A549 (cell line): ENCODE measurements around the gene ADH5. TPM values are rescaled to one million over a fixed set of nuclear protein-coding genes. Genes with fewer than 3 reads are reported as not detected.
A peak's percentile ranks its signal among the peaks of the same experiment; 100 is the strongest.

Source experiments
- ATAC-seq, 2 experiments: fragments of 200-7000 bp in 1 of 2; fragments of >200 bp in 1 of 2; cut with Nextera tagmentation in 1 of 2; cut with Tn5 transposase in 1 of 2; 3 replicates each; pipeline versions ENCODE4 v1.8.0 to v1.9.1; 2018 to 2020; ENCODE audit warnings: mild to moderate bottlenecking in 1 of 2, moderate library complexity in 1 of 2
- CTCF ChIA-PET: fragments of 300-600 bp; sonication (Branson Sonifier 250); formaldehyde crosslinking; extraction: SDS; loops from one replicate; lab custom pipeline; 2021; ENCODE audit warnings: antibody characterized with exemption, inconsistent platforms; lab: Yijun Ruan, JAX
- POLR2A ChIA-PET: fragments of 350-600 bp; formaldehyde crosslinking; extraction: SDS; loops from one replicate; lab custom pipeline; 2021; ENCODE audit warnings: antibody characterized with exemption, inconsistent platforms; lab: Yijun Ruan, JAX
- DNase-seq, 2 experiments: peaks; one replicate each; pipeline versions ENCODE4 v3.0.0 to v3.0.0-alpha.2; 2011 to 2016; ENCODE audit warnings: low read depth in 1 of 2, low spot score in 1 of 2
- FAIRE-seq: peaks from 2 replicates; lab custom pipeline; 2011; peaks lifted over from hg19 to GRCh38; lab: Jason Lieb, UNC
- H3K27ac ChIP-seq, 2 experiments: fragments of >200 bp; sonication (Bioruptor Twin); formaldehyde crosslinking; 3 replicates each; pipeline ENCODE4 v1.5.1; 2016 to 2017
- H3K4me1 ChIP-seq: fragments of >200 bp; sonication (Bioruptor Twin); formaldehyde crosslinking; 3 replicates; pipeline ENCODE4 v1.6.1; 2016
- H3K4me2 ChIP-seq: fragments of >200 bp; sonication (Bioruptor Twin); formaldehyde crosslinking; 3 replicates; pipeline ENCODE4 v1.6.1; 2016
- H3K4me3 ChIP-seq: fragments of >200 bp; sonication (Bioruptor Twin); formaldehyde crosslinking; 3 replicates; pipeline ENCODE4 v1.5.1; 2016
- H3K9me3 ChIP-seq: fragments of >200 bp; sonication (Bioruptor Twin); formaldehyde crosslinking; 3 replicates; pipeline ENCODE4 v1.6.1; 2016
- CEBPB ChIP-seq, 2 experiments: fragments of >200 bp in 1 of 2; sonication (Bioruptor Twin) in 1 of 2; formaldehyde crosslinking in 1 of 2; IDR thresholded peaks; 2 replicates each; pipeline ENCODE4 v1.6.1; 2012 to 2016
- FOXS1 ChIP-seq: fragments of 250-450 bp; sonication (Bioruptor Pico); IDR thresholded peaks from 2 replicates; pipeline ENCODE4 v1.5.0; 2020; ENCODE audit warnings: mild to moderate bottlenecking, moderate library complexity
- GATA3 ChIP-seq: IDR thresholded peaks from 2 replicates; pipeline ENCODE4 v1.6.1; 2012; ENCODE audit warnings: borderline replicate concordance
- HOXB13 ChIP-seq: fragments of 250-450 bp; sonication (Bioruptor Pico); IDR thresholded peaks from 2 replicates; pipeline ENCODE4 v1.5.0; 2020; ENCODE audit warnings: low read depth, mild to moderate bottlenecking, moderate library complexity
- HOXB5 ChIP-seq: fragments of 250-450 bp; sonication (Bioruptor Pico); IDR thresholded peaks from 2 replicates; pipeline ENCODE4 v1.5.0; 2020; ENCODE audit warnings: mild to moderate bottlenecking, moderate library complexity
- JUN ChIP-seq, 2 experiments: fragments of >200 bp; sonication (Bioruptor Twin); formaldehyde crosslinking; IDR thresholded peaks; 2 replicates in 1 of 2; 3 replicates in 1 of 2; pipeline ENCODE4 v1.6.1; 2016 to 2017
- KDM1A ChIP-seq: fragments of 200-600 bp; sonication (generic); IDR thresholded peaks from 2 replicates; pipeline ENCODE4 v1.6.1; 2016; ENCODE audit warnings: low read depth, mild to moderate bottlenecking
- KDM5A ChIP-seq: fragments of 200-600 bp; sonication (generic); IDR thresholded peaks from 2 replicates; pipeline ENCODE4 v1.6.1; 2016; ENCODE audit warnings: antibody characterized with exemption, mild to moderate bottlenecking
- MAZ ChIP-seq: fragments of 150-350 bp; IDR thresholded peaks from 2 replicates; pipeline ENCODE4 v1.6.1; 2014; ENCODE audit warnings: antibody characterized with exemption, low read depth, low read length, borderline replicate concordance
- MYC ChIP-seq: IDR thresholded peaks from 2 replicates; pipeline ENCODE4 v1.6.1; 2012; ENCODE audit warnings: mild to moderate bottlenecking, inconsistent platforms, low read length, improper control_type of control experiment, borderline replicate concordance
- RAD21 ChIP-seq, 2 experiments: fragments of >200 bp in 1 of 2; sonication (Bioruptor Twin) in 1 of 2; formaldehyde crosslinking in 1 of 2; IDR thresholded peaks in 1 of 2; conservative IDR thresholded peaks in 1 of 2; 2 replicates in 1 of 2; 3 replicates in 1 of 2; pipeline ENCODE4 v1.6.1; 2012 to 2018; ENCODE audit warnings: inconsistent platforms in 1 of 2
- RCOR1 ChIP-seq: fragments of 150-350 bp; IDR thresholded peaks from 2 replicates; pipeline ENCODE4 v1.6.1; 2014; ENCODE audit warnings: antibody characterized with exemption, low read length, low read depth
- TFCP2L1 ChIP-seq: fragments of 250-450 bp; sonication (Bioruptor Pico); IDR thresholded peaks from 2 replicates; pipeline ENCODE4 v1.5.0; 2021; ENCODE audit warnings: mild to moderate bottlenecking
- TP53 ChIP-seq: fragments of 250-450 bp; sonication (Bioruptor Pico); IDR thresholded peaks from 2 replicates; pipeline ENCODE4 v1.5.0; 2021; ENCODE audit warnings: mild to moderate bottlenecking, moderate library complexity
- ZC3H11A ChIP-seq: fragments of 450-650 bp; IDR thresholded peaks from 2 replicates; pipeline ENCODE4 v1.6.1; 2014; ENCODE audit warnings: antibody characterized with exemption, mild to moderate bottlenecking
- ZSCAN20 ChIP-seq: fragments of 250-450 bp; sonication (Bioruptor Pico); IDR thresholded peaks from 2 replicates; pipeline ENCODE4 v1.8.0; 2022; ENCODE audit warnings: mild to moderate bottlenecking, moderate library complexity
- WGBS: methylation state at CpG from one replicate; pipeline ENCODE4 v1.1.6; 2017; ENCODE audit errors: missing lambda C conversion rate; 5-methylcytosine and 5-hydroxymethylcytosine counted together
- polyA plus RNA-seq, 4 experiments: library from polyadenylated mRNA; depleted of rRNA in 3 of 4; stranded (reverse); fragments of >200 nt; fragmentation: RNase III in 1 of 4; extraction: RNeasy Plus Mini Kit Qiagen cat#74134 plus additional on column Dnase treatment in 1 of 4; gene quantifications; 2 replicates in 3 of 4; 3 replicates in 1 of 4; pipeline ENCODE4 v1.2.3, GENCODE V29; 2011 to 2017
- TF ChIP-seq, protein P1 (sequence below): IDR thresholded peaks from 2 replicates; pipeline ENCODE4 v1.6.1; 2012
- TF ChIP-seq, protein P2 (sequence below): fragments of 250-450 bp; sonication (Bioruptor Pico); IDR thresholded peaks from 2 replicates; pipeline ENCODE4 v1.5.0; 2020; ENCODE audit warnings: low read depth, mild to moderate bottlenecking, moderate library complexity
- TF ChIP-seq, protein P3 (sequence below): IDR thresholded peaks from 2 replicates; pipeline ENCODE4 v1.6.1; 2012
- TF ChIP-seq, protein P4 (sequence below): fragments of >200 bp; sonication (Bioruptor Twin); formaldehyde crosslinking; IDR thresholded peaks from 2 replicates; pipeline ENCODE4 v1.6.1; 2016
- TF ChIP-seq, protein P5 (sequence below): IDR thresholded peaks from 2 replicates; pipeline ENCODE4 v1.6.1; 2012; ENCODE audit warnings: low read depth, borderline replicate concordance
- TF ChIP-seq, protein P6 (sequence below): fragments of 450-650 bp; IDR thresholded peaks from 2 replicates; pipeline ENCODE4 v1.6.1; 2014; ENCODE audit warnings: antibody characterized with exemption

ADH5 gene
- polyA plus RNA-seq, 2 of the 4 experiments (the other 2 are of a cell fraction), result 124 to 152 TPM

DNA sequence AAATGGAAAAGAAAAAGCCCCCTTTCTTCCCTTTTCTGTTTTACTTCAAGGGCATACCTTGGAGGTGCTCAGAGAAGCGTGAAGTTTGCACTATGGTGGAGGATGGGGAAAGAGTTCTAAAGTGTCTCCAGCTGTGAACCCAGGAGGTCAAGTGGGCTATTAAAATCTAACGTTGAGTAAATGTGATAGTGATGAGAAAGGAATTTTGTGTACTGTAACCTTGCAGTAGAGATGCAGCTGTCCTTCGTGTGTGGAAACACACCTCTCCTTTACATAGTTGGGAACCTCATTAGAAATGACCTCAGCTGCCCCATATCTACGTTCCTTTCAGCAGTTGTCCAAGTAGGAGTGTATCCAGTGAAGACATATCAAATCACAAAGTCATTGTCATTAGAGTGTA lies 26.5 kb downstream of the ADH5 start:
- DNase-seq (peak in 1 of 2 experiments; percentile 4), FAIRE-seq (no peak), ATAC-seq (no peak; a peak in 1 of 6 replicates)
- POLR2A ChIA-PET, result no interaction called here
- TF ChIP-seq KDM1A (no peak), TP53 (CRISPR knock-in tag) (no peak), MAZ (no peak), HOXB5 (CRISPR knock-in tag) (no peak), CEBPB (IDR thresholded peaks at IDR 0.05) (no peak)
- TF ChIP-seq, protein P1, sequence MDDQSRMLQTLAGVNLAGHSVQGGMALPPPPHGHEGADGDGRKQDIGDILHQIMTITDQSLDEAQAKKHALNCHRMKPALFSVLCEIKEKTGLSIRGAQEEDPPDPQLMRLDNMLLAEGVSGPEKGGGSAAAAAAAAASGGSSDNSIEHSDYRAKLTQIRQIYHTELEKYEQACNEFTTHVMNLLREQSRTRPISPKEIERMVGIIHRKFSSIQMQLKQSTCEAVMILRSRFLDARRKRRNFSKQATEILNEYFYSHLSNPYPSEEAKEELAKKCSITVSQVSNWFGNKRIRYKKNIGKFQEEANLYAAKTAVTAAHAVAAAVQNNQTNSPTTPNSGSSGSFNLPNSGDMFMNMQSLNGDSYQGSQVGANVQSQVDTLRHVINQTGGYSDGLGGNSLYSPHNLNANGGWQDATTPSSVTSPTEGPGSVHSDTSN, result no peak
- TF ChIP-seq, protein P2, sequence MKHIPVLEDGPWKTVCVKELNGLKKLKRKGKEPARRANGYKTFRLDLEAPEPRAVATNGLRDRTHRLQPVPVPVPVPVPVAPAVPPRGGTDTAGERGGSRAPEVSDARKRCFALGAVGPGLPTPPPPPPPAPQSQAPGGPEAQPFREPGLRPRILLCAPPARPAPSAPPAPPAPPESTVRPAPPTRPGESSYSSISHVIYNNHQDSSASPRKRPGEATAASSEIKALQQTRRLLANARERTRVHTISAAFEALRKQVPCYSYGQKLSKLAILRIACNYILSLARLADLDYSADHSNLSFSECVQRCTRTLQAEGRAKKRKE, result no peak
- H3K9me3 ChIP-seq, result no peaks in the 10 kb centered on the region
- H3K4me3 ChIP-seq, result no peak overlapping the region
- peak overlapping the region; percentile 77 to 92; a peak in 5 of 6 replicates for H3K27ac ChIP-seq
- WGBS, result 26% methylated on average over 4 of the region's 4 CpGs
- H3K4me1 ChIP-seq, result peaks cover 46% of the 10 kb centered on the region
- CTCF ChIA-PET, result interaction anchor here (1.3 kb wide), 1 partner anchor 67 kb away, joined by 3 read pairs; the partner anchor contains the start of gene METAP1
- peak overlapping the region; percentile 60 for H3K4me2 ChIP-seq

DNA sequence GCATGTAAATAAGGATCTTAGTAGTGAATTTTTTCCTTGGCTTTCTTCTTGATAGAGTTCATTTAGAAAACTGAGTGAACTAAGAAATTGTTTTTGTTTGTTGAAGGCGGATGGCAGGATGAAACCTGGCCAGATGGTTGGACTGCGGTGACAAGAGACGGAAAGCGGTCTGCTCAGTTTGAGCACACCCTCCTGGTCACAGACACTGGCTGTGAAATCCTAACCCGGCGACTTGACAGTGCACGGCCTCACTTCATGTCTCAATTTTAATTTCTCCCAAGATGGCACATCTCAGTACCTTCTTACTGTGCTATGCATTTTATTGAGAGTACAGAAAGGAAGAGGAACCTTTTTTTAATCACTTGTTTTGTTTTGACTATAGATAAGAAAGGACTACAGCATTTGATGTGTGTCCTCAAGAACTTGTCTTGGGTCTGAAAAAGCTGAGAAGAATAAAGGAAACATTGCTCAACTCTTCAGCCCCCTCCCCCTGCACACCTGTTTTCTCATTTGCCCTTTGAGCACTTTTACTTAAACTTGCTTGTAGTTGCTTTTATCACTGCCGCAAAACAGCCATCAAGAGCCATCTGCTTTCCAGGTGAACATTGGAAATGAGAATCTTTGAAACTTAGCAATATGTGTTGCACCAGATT lies 27.4 kb downstream of the ADH5 start:
- ChIA-PET POLR2A (interaction anchor here (1.1 kb wide), 1 partner anchor 27 kb away, joined by 3 read pairs; no protein-coding TSS in a partner anchor), CTCF (interaction anchor here (1.3 kb wide), 1 partner anchor 66 kb away, joined by 3 read pairs; the partner anchor contains the start of gene METAP1)
- whole genome bisulfite sequencing, result 83% methylated on average over 8 of the region's 8 CpGs
- Histone ChIP-seq H3K9me3 (no peaks in the 10 kb centered on the region), H3K4me2 (peak overlapping the region; percentile 60), H3K27ac (peak overlapping the region; percentile 77 to 92), H3K4me1 (peaks cover 46% of the 10 kb centered on the region), H3K4me3 (no peak overlapping the region)
- TF ChIP-seq, protein P3, sequence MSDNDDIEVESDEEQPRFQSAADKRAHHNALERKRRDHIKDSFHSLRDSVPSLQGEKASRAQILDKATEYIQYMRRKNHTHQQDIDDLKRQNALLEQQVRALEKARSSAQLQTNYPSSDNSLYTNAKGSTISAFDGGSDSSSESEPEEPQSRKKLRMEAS, result no peak
- TF ChIP-seq JUN (IDR thresholded peaks at IDR 0.05) (no peak), GATA3 (no peak)
- TF ChIP-seq, protein P4, sequence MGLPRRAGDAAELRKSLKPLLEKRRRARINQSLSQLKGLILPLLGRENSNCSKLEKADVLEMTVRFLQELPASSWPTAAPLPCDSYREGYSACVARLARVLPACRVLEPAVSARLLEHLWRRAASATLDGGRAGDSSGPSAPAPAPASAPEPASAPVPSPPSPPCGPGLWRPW, result no peak
- ATAC-seq, result no peak
- FAIRE-seq, result no peak
- DNase-seq, result no peak

DNA sequence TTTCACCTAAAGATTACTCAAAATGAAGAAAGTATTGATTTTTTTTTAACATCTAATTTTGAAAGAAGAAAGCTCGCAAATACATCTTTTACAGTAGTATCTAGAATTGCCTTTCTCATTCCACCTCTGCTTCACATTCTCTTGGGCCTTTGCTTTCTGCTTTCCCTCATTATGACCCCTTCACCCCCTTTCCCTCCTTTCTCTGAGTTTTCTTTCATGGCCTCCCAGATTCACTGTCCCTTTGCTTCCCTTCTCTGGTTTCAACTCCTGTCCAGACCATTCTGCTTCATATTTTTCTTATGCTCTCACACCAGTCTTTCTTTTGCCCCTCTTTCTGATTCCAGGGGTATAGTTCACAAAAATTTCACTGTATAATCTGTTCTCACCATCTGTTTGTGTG lies 29.0 kb downstream of the ADH5 start:
- H3K27ac ChIP-seq, result peak overlapping the region; percentile 77 to 92
- no peak for FAIRE-seq
- no peak for DNase-seq
- no peak overlapping the region for H3K4me3 ChIP-seq
- CTCF ChIA-PET, result interaction anchor here (1.1 to 7.4 kb wide), 2 partner anchors 65 to 592 kb away, joined by 3 to 79 read pairs; partner anchors contain the start of gene METAP1
- no peaks in the 10 kb centered on the region for H3K9me3 ChIP-seq
- peak overlapping the region; percentile 60 for H3K4me2 ChIP-seq
- H3K4me1 ChIP-seq, result peaks cover 50% of the 10 kb centered on the region
- ATAC-seq, result no peak
- TF ChIP-seq HOXB13, result no peak
- no peak for TF ChIP-seq GATA3
- no peak for TF ChIP-seq JUN (IDR thresholded peaks at IDR 0.05)
- no peak for TF ChIP-seq MYC
- TF ChIP-seq, protein P5, sequence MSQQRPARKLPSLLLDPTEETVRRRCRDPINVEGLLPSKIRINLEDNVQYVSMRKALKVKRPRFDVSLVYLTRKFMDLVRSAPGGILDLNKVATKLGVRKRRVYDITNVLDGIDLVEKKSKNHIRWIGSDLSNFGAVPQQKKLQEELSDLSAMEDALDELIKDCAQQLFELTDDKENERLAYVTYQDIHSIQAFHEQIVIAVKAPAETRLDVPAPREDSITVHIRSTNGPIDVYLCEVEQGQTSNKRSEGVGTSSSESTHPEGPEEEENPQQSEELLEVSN, result no peak
- POLR2A ChIA-PET, result no interaction called here
- WGBS, result 93% methylated on average over 1 of the region's 1 CpG

DNA sequence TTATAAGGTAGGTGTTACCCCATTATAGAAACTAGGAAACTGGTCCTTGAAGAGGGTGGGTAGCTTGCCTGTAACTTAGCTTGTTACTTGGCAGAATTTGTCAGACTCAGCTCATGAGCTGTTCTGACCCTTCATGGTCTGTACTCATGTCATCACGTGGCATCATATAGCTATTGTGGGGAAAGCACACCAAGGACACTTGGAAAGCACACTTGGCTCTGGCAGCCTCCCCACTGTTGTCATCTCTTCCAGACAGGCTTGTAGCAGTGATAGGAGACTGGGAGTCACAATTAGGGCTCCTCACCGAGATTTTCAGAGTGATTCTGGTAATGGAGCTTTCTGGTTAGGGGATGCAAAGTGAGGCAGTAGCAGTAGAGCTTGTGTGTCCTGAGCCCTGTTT lies 30.4 kb downstream of the ADH5 start:
- TF ChIP-seq KDM5A, result no peak
- TF ChIP-seq FOXS1 (CRISPR knock-in tag), result no peak
- no peak for TF ChIP-seq RAD21 (conservative IDR thresholded peaks at IDR 0.05 in 1 of 2, IDR thresholded peaks at IDR 0.05 in 1 of 2)
- no peak for TF ChIP-seq MYC
- TF ChIP-seq ZSCAN20 (CRISPR knock-in tag), result no peak
- no peak for TF ChIP-seq HOXB13
- TF ChIP-seq, protein P2, result no peak
- TF ChIP-seq KDM1A, result no peak
- no peak for TF ChIP-seq RCOR1
- TF ChIP-seq, protein P6, sequence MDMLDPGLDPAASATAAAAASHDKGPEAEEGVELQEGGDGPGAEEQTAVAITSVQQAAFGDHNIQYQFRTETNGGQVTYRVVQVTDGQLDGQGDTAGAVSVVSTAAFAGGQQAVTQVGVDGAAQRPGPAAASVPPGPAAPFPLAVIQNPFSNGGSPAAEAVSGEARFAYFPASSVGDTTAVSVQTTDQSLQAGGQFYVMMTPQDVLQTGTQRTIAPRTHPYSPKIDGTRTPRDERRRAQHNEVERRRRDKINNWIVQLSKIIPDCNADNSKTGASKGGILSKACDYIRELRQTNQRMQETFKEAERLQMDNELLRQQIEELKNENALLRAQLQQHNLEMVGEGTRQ, result no peak
- no peak for TF ChIP-seq HOXB5 (CRISPR knock-in tag)
- TF ChIP-seq TFCP2L1 (CRISPR knock-in tag), result no peak
- TF ChIP-seq ZC3H11A, result no peak
- TF ChIP-seq, all 56 proteins: peak for 0

More for the DNA sequence above, 30.4 kb downstream of the ADH5 start:
- no peak overlapping the region for H3K4me2 ChIP-seq
- ATAC-seq, result no peak
- H3K9me3 ChIP-seq, result no peaks in the 10 kb centered on the region
- FAIRE-seq, result no peak
- POLR2A ChIA-PET, result interaction anchor here (3.8 kb wide), 1 partner anchor 63 kb away, joined by 32 read pairs; the partner anchor contains the start of gene METAP1
- peaks cover 49% of the 10 kb centered on the region for H3K4me1 ChIP-seq
- 100% methylated on average over 2 of the region's 2 CpGs for WGBS
- DNase-seq, result no peak
- CTCF ChIA-PET, result interaction anchor here (1.2 to 7.4 kb wide), 2 partner anchors 64 to 945 kb away, joined by 3 to 79 read pairs; partner anchors contain the start of gene METAP1
- H3K27ac ChIP-seq, result peak overlapping the region in 1 of 2 experiments; percentile 92; a peak in 2 of 6 replicates
- no peak overlapping the region for H3K4me3 ChIP-seq
